Ectodermal cell (in vitro differentiated cells): ENCODE measurements around the gene TMEM198.

ENCODE experiments used
- H3K27ac ChIP-seq: 2 replicates; pipeline ENCODE4 v1.7.0; 2013; ENCODE audit warnings: mild to moderate bottlenecking, low read depth, low read length; ENCODE audit not compliant: insufficient read depth, poor library complexity, severe bottlenecking
- H3K27me3 ChIP-seq: 2 replicates; pipeline ENCODE4 v1.7.0; 2013; ENCODE audit warnings: mild to moderate bottlenecking, low read length; ENCODE audit not compliant: insufficient read depth, control insufficient read depth, poor library complexity, severe bottlenecking
- H3K36me3 ChIP-seq: one replicate; pipeline ENCODE4 v1.7.0; 2013; ENCODE audit warnings: low read length; ENCODE audit not compliant: control insufficient read depth, insufficient read depth
- H3K4me1 ChIP-seq: one replicate; pipeline ENCODE4 v1.7.0; 2013; ENCODE audit warnings: low read length; ENCODE audit not compliant: control insufficient read depth, insufficient read depth
- H3K4me3 ChIP-seq: 2 replicates; pipeline ENCODE4 v1.7.0; 2013; ENCODE audit warnings: low read depth, low read length, control low read depth; ENCODE audit not compliant: insufficient read depth
- H3K9me3 ChIP-seq: 2 replicates; pipeline ENCODE4 v1.7.0; 2013; ENCODE audit warnings: mild to moderate bottlenecking, low read length, moderate library complexity; ENCODE audit not compliant: control insufficient read depth
- WGBS, 2 experiments: methylation state at CpG; one replicate each; pipeline ENCODE4 v1.1.7; 2013; ENCODE audit warnings: missing lambda C conversion rate in 2 of 2; 5-methylcytosine and 5-hydroxymethylcytosine counted together

Gene TMEM198

DNA sequence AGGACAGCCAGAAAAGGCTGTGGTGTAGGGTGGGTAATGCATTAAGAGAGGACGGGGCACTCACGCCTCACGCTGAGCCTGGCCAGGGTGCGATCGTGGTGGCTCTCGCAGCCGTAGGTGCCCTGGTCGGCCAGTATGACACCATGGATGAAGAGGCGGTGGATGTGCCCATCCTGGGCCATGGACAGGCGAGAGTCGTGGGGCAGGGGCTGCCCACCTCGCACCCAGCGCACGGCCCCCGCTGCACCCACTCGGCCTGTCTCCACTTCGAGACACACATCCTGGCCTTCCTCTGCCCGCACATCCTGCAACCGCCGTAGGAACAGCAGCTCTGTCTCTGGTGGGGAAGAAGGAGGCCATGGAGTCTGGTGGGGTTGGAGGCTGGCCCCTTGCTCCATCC, 12.1 kb downstream of the TMEM198 start:
- H3K4me1 ChIP-seq, result peaks cover 12% of the 10 kb centered on the region
- peaks cover 31% of the 10 kb centered on the region for H3K27me3 ChIP-seq
- H3K4me3 ChIP-seq, result no peak overlapping the region
- H3K9me3 ChIP-seq, result no peaks in the 10 kb centered on the region
- H3K36me3 ChIP-seq, result no peaks in the 10 kb centered on the region
- 95% methylated on average over 20 of the region's 20 CpGs for WGBS, 2 experiments
- no peak overlapping the region for H3K27ac ChIP-seq

DNA sequence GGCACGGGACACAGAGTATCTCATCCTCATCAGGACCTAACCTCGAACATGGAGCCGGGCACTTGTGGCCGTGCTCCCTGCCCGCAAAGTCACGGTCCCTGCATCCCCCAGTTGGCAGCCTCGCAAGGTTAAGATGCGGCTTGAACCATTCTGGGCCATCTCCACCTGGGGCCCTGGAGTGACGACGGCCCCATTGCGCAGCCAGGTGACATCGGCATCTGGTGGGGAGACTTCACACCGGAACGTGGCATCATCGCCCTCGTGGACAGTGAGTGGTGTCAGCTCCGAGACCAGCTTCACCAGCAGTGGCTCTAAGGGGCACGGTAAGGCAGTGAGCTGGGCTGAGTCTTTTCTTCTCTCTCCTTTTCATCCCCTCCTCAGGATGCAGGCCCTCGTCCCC, 12.6 kb downstream of the TMEM198 start:
- H3K4me3 ChIP-seq, result no peak overlapping the region
- no peaks in the 10 kb centered on the region for H3K9me3 ChIP-seq
- H3K27ac ChIP-seq, result no peak overlapping the region
- peaks cover 8% of the 10 kb centered on the region for H3K4me1 ChIP-seq
- H3K36me3 ChIP-seq, result no peaks in the 10 kb centered on the region
- peaks cover 26% of the 10 kb centered on the region for H3K27me3 ChIP-seq
- WGBS, 2 experiments, result 95% methylated on average over 19 of the region's 19 CpGs

DNA sequence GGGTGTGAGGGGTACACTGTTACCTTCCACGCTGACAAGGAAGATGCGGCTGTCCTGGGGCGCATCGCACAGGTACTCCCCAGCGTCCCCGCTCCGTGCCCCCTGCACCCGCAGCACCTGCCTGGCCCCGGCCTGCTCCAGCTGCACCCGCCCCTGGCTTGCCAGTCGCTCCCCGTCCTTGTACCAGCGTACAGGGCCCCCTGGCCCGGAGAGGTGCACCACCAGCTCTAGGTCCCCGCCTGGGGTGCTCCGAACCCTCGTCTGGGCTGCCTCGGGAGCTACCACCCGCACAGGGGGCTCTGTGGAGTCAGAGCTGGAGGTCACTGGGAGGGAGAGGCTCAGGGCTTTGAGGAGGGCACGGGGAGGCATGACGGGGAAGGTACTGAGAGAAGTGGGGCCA, 13.5 kb downstream of the TMEM198 start:
- Histone ChIP-seq H3K4me1 (peaks cover 6% of the 10 kb centered on the region), H3K27me3 (peaks cover 18% of the 10 kb centered on the region), H3K9me3 (no peaks in the 10 kb centered on the region), H3K4me3 (no peak overlapping the region), H3K27ac (no peak overlapping the region), H3K36me3 (no peaks in the 10 kb centered on the region)
- WGBS, 2 experiments, result 94 to 95% methylated on average over 21 of the region's 21 CpGs

DNA sequence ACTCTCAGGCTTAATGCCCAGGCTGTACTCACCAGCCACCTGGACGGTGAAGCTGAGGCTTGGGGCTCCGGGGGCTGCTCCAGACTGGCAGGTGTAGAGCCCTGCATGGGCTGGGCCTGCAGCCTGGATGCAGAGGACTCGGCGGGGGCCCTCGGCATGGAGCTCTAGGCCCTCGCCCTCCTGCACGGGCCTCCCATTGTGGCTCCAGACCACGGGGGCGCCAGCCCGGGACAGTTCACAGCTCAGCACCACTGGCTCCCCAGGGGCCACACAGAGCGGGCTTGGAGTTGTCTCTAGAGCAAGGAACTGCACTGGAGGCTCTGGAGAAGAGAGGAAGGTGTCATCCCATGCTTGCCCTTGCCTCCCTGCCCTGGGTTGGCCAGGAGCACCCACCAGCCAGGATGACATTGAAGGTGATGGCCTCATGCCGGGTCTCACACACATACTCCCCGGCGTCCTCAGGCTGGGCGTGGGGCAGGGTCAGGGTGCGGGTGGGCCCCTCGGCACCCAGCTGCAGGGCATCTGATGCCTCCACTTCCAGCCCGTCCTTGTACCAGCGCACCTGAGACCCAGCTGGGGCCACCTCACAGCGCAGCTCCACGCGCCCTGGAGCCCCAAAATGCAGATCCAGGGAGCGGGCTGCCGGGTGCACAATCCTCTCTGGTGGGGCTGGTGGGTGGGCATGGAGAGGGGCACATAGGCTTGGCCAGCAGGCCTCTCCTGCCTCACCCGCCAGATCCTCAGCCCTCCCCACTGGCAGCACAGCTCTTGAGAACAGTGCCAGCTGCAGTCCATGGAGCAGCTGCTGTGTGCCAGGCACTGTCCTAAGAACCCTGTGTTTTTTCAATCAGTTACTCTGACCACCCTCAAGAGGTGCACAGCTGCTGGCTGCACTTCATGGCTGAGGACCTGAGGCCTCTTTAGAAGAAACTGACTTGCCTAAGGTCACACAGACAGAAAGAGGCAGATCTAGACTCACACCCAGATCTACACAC, 14.3 kb downstream of the TMEM198 start:
- Histone ChIP-seq H3K9me3 (no peaks in the 10 kb centered on the region), H3K27ac (no peak overlapping the region), H3K36me3 (no peaks in the 10 kb centered on the region), H3K4me1 (peaks cover 6% of the 10 kb centered on the region), H3K27me3 (peaks cover 12% of the 10 kb centered on the region), H3K4me3 (no peak overlapping the region)
- 94 to 95% methylated on average over 25 of the region's 25 CpGs for WGBS, 2 experiments

GRCh38 chr2:219559156-219559915, 15.5 kb downstream of the TMEM198 start:
- no peaks in the 10 kb centered on the region for H3K9me3 ChIP-seq
- no peak overlapping the region for H3K27ac ChIP-seq
- peaks cover 6% of the 10 kb centered on the region for H3K4me1 ChIP-seq
- no peak overlapping the region for H3K4me3 ChIP-seq
- 93 to 94% methylated on average over 19 of the region's 20 CpGs for WGBS, 2 experiments
- no peaks in the 10 kb centered on the region for H3K36me3 ChIP-seq
- H3K27me3 ChIP-seq, result no peaks in the 10 kb centered on the region

GRCh38 chr2:219560037-219560892, 16.4 kb downstream of the TMEM198 start:
- 51 to 53% methylated on average over 8 of the region's 8 CpGs for WGBS, 2 experiments
- Histone ChIP-seq H3K9me3 (no peaks in the 10 kb centered on the region), H3K4me3 (no peak overlapping the region), H3K4me1 (peaks cover 6% of the 10 kb centered on the region), H3K36me3 (peaks cover 3% of the 10 kb centered on the region), H3K27me3 (no peaks in the 10 kb centered on the region), H3K27ac (no peak overlapping the region)

DNA sequence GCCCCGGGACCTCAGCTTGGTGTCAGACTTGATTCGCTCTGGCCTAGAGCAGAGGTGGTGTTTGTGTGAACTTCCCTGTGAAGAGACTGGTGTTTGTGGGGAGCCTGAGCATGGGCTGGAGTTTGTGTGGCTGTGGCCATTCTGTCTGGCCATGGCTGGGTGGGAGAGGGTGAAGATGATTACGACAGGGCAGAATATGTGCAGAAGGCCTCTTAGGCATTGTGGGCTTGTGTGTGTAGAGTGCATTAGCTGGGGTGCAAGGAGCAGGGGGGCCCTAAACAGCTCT, 17.0 kb downstream of the TMEM198 start:
- Histone ChIP-seq H3K36me3 (peaks cover 3% of the 10 kb centered on the region), H3K27me3 (no peaks in the 10 kb centered on the region), H3K9me3 (no peaks in the 10 kb centered on the region), H3K27ac (no peak overlapping the region), H3K4me3 (no peak overlapping the region), H3K4me1 (peaks cover 6% of the 10 kb centered on the region)
- 79% methylated on average over 3 of the region's 3 CpGs for WGBS, 2 experiments

DNA sequence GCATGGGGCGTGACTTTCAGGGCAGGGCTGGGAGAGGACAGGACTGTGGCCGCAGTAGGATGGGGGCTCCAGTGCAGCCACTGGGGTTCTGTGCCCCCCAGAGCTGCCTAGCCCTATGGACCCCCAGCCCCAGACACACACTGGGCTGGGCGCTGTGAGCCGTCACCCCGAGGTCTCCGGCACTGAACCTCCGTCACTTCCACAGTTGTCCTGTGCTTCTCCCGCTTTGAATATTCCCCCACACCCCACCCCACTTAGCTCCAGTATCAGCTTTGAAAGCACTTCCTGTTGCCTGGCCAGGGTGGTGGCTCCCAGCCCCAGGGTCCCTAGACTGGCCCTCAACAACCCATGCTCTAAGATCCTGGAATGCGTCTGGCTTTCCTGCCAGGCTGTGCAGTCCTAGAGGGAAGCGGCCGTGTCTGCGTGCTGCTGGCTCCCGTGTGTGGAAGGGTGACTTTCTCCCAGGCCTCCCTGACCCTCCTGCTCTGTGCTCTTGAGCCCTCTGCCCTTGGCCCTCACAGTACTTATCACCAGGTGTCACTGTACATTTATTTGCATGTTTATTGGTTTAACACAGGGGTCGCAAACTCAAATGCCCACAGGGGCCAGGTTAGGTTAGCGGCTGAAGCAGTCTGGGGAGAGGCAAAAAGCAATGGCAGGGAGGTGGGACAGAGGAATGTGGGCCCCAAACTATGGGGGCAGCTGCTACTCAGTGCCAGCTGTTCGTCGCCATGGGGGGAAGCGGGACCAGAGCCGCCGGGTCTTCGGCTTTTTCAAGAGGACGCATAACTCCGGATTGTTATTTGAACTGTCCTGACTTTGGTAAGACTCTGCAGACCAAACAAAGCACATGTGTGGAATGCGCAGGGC, 17.6 kb downstream of the TMEM198 start:
- Histone ChIP-seq H3K36me3 (peaks cover 3% of the 10 kb centered on the region), H3K4me1 (peaks cover 6% of the 10 kb centered on the region), H3K4me3 (no peak overlapping the region), H3K9me3 (no peaks in the 10 kb centered on the region), H3K27ac (no peak overlapping the region), H3K27me3 (no peaks in the 10 kb centered on the region)
- WGBS, 2 experiments, result 83 to 87% methylated on average over 24 of the region's 24 CpGs
